ENCODE data around the gene SERPINA1.
"Not testable (repeated sequence)": the region's sequence is repeated elsewhere in the genome, so short reads cannot be mapped to it uniquely, and the experiment has no call there.

The SERPINA1 gene

DNA sequence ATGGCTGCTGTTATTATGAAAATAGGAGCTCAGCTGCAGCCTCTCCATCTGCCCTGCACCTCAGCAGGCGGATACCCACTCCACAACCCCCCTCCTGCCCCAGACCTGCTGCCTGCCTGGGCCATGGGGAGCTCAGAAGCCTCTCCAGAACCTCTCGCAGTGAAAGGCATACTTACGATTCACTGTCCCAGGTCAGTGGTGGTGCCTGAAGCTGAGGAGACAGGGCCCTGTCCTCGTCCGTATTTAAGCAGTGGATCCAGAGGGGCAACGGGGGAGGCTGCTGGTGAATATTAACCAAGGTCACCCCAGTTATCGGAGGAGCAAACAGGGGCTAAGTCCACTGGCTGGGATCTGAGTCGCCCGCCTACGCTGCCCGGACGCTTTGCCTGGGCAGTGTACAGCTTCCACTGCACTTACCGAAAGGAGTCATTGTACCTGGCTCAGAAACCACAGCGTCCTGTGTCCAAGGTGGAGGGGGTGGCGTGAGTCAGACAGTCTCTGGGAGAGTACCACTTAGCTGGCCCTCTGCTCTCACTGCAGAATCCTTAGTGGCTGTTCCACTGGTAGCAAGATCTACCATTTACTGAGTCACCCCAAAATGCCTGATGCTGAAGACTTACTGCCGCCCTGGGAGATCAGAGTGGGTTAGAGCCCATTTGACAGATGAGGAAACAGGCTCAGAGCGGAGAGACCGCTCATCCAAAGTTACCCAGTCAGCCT lies at the start of gene SERPINA1:
TSS of gene SERPINA1 (minus strand) at position 219 of the 720 bp plus-strand sequence. CDS start 5,365 bp downstream, outside the sequence.
- DNase-seq (ENCODE audit: low spot score) = no peak

DNA sequence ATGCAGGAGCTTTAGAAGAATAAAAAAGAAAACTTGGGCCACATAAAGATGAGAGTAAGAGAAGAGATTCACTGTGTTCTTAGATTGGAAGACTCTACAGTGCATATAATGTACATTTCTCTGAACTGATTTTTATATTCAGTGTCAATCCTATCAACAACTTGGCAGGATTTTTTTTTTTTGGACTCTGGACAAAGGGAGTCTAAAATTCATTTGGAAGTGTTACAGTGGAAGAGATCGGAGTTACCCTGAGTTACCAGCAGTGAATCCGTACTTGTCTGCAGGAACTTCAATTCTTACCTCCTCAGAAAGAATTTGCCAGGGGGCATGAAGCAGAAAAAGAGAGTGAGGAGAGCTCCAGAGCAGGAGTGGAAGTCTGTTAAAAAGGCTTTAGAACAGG lies 40.2 kb upstream of the SERPINA1 start:
- DNase-seq (ENCODE audit: low spot score) = no peak

DNA sequence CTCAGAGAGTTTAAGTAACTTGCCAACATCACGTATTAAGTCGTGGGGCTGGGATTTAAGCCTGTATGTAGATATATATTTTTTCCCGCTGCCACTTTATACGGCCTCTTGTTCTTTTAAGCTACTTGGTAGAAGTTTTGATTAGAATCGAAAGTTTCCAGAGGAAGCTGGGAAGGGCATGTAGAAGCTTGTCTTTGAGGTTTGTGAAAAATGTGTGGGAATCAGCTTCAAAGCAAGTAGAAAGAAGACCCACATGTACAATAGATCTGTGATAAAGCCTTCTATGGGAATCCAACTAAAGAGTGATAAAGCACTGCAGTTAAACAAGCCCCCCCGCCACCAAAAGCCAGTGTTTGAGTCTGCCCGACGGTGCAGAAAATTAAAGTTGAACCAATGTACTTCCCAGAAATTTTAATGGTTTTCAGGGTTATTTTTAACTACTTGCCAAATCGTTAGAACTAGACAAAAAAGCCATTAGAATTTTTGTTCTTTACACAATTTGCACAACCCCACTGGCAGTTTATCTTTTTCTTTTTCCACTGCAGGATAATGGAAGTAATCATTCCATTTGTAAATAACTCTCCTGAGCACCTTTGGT lies 38.7 kb upstream of the SERPINA1 start:
- no peak for DNase-seq (ENCODE audit: low spot score)

DNA sequence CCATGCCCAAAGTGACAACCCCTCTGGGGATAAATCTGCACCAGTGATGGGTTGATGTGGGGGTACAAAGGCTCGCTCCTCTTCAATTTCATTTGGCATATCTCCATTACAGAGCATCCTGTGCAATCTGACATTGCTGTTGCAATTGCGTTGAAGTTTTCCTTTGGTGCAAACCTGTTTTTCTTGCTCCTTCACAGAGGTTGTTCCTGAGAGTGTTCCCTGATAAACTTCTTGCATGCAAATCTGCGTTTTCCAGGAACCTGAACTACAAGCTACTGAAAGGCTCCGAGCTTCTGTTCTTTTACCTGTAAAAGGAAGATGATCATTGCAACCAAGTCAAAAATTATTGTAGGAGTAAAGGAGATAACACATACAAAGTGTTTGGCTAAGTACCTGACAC lies 38.1 kb upstream of the SERPINA1 start:
- no peak for DNase-seq (ENCODE audit: low spot score)

DNA sequence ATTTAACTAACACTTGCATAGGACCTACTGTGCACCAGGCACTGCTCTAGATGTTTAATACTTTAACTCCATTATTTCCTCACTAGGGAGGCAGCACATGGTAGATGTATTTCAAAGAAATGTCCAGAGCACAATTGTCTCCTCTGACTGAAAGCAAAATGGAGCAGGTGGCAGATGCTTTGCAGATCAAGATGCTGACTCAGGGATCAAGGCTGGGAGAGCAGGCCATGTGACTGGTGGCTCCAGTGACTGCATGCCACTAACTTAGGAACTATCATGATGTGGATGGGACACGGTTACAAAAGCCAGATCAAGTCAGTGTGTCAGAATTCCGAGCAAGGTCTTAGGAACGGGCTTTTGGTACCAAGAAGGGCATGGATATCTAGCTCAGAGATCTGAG lies 36.0 kb upstream of the SERPINA1 start:
- no peak for DNase-seq (ENCODE audit: low spot score)

DNA sequence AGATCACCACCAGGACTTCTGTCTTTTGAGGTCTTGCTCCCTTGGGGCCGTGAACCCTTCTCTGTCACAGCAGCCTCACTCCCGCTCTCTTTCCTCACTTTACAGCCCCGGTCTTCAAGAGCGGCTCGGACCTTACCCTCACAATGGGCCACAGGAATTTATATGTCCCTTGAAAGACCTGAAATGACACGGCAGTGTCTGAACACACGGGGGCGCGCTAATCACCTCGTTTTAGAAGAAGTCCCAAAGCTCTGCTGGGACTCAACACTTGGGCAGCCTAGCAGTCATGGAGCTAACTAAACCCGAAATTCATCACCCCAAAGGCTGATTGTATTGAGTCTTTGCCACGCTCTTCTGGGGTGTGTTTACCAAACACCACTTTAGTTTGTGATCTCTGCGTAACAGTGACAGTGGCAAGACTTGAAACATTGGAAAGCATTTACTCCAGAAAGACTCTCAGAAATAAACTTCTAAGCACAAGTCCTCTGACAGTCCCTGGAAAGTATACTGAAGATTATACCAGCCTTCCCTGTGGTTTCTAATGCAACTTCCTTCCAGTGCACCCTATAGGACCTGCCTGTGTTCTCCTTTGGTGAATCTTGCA lies 35.2 kb upstream of the SERPINA1 start:
- DNase-seq (ENCODE audit: low spot score) = peak; percentile 33

DNA sequence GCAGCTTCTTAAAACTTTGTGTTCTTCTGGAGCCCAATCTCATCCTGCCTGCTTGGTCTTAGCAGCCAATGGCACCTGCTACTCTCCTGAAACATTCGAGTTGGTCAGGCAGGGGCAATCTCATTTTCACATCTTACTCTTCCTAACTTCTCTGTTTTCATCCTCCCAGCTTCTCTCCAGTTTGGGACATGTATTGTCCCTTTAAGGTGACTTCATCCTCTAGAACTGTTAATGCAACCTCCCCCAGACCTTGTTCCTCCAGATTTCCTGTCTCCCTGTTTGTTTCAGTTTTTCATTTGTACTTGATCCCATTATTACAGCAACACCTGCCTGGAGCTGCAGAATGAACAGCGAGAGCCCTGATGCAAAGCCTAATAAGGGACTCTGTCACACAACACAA lies 32.9 kb upstream of the SERPINA1 start:
- no peak for DNase-seq (ENCODE audit: low spot score)

DNA sequence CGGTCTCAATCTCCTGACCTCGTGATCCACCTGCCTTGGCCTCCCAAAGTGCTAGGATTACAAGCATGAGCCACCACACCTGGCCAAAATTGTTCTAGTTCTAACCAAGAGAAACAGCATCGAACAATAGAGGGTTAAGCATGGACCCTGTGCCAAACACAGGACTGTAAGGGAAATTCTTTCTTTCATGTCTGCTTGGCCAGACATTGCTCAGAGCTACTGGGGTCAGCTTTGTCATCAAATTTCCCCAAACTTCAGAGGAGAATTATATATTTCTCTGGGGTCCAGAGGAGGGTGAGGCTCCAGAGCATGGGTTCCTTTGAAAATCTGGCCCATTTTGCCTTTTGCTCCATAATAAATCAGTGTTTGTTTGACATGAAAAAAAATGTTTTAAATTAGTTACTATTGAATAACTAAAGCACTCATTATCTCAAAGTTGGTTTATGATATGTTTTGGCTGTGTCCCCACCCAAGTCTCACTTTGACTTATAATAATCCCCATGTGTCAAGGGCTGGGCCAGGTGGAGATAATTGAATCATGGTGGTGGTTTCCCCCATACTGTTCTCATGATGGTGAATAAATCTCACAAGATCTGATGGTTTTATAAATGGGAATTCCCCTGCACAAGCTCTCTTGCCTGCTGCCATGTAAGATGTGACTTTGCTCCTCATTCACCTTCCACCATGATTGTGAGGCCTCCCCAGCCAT lies 29.2 kb upstream of the SERPINA1 start:
- DNase-seq (ENCODE audit: low spot score) = not testable (repeated sequence)

DNA sequence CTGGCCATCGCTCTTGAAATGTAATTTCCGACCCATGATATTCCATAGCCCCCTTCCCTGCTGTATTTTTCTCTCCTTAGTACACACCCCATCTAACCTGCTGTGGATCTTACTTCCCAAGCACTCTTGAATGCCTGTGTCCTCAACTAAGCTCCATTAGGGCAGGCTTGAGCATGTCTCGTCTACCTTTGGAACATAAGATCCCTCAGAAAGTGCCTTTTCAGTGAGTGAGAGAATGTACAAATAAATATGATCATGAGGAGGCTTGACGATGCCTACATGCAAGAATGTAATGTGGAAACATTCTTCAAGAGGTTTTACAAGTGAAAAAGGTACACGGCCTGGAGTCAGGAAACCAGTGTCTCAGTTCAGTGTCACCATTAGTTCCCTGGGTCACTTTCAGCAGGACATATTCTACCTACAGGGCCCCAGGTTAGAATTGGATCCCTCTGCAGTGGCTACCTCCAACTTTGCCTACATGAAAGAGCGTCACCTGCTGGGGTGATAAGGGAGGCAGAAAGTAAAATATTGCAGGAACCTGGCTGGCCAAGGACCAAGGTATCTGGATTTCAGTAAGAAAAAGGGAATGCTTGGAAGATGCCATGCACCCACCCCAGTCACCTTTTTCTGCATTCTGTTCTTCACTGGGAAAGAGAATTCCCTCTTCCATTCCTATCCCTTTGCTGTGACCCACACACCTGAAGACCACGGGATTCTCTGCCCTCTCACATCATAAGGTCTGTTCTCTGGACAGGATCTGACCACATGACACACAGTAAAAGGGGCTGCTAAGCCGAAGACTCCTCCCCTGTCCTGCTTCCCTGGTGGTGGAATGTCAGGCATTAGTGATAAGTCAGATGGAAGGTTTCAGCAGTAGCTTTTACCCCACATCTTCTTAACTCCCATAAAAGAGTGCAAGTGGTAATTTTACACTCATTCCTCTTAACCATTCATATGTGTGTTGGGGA lies 24.6 kb upstream of the SERPINA1 start:
- no peak for DNase-seq (ENCODE audit: low spot score)

DNA sequence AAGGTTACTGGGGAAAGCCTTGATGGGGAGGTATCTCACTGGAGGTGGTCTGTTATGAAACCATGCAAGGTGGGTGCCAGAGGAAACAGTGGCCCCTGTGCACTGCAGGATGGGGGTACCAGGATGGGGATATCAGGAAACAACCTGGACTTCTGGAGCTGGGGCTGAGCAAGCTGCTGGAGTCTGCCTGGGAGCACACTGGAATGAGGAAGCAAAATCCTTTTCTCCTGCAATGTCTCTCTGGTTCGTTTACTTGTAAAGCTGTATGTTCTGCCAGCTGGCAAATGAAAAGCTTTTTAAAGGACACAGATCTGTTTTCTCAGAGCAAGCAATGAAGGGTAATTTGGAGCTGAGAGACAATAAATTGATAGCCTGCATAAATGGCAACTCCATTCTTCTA lies 23.2 kb upstream of the SERPINA1 start:
- no peak for DNase-seq (ENCODE audit: low spot score)

DNA sequence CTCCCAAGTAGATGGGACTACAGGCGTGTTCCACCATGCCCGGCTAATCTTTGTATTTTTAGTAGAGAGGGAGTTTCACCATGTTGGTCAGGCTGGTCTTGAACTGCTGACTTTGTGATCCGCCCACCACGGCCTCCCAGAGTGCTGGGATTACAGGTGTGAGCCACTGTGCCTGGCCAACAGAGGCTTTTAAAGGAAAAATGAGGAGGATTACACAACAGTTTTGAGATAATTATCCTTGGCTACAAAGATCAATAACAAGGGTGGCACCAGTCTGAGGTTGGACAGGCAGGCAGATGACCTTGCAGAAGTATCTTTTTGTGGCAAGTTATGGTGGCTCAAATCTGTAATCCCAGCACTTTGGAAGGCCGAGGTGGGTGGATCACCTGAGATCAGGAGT lies 21.0 kb upstream of the SERPINA1 start:
- DNase-seq (ENCODE audit: low spot score) = not testable (repeated sequence)

DNA sequence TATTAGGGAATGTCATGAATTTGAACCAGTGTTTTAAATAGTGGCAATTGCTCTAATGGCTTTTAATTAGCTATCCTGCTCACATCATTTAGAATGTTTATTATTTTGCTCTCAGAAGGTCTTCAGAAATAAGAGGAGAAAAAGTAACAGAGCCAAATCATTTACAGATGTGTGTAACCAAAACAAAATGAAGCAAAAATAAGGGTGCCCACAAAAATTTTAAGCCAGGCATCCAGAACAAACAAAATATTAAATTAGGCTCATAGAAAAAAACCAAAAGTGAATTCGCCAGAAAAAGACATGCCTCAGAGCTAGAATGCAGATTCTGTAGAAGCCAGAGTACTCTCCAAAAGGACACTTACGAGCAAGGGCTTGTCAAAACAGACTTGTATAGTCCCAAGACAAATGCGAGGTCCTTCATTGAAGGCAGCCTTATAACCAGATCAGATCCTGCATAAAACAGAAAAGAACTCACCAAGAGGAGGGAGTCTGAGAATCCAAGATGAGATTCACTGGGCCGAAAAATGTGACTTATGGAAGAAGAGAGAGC lies 20.2 kb upstream of the SERPINA1 start:
- DNase-seq (ENCODE audit: low spot score) = no peak

DNA sequence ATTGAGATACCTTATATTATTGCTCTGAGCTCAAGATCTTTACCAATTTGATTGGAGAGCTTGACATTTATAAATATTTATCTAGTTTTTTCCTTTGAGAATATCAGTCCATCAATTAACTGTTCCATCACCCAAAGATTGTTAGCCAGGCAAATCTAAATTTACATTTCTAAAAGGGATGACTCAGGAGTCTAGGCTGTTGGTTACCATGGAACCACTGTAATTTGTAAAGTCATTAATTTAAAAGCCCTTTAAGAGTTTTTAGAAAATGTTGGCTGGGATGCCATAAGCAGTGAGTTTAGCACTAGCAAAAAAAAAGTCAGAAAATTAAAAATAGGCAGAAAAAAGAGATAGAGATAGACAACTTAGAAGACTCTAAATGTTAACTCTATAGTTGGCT lies 19.5 kb upstream of the SERPINA1 start:
- DNase-seq (ENCODE audit: low spot score) = peak; percentile 13

DNA sequence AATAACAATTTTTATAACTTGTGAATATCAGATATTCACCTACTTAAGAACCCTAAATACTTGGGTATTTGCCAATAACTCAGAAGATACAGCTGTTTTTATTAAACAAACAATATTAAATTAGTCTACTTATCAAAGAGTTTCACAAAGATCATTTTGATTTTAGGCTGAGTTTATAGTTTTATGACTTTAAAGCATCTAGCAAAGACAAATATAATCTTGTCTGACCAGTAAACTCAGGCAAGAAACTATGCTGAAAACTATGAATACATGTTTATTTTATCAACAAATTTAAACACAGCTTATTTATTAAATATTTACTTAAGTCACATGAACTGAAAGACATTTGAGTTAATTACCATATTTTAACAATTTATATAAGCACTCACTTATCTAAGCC lies 18.5 kb upstream of the SERPINA1 start:
- no peak for DNase-seq (ENCODE audit: low spot score)

DNA sequence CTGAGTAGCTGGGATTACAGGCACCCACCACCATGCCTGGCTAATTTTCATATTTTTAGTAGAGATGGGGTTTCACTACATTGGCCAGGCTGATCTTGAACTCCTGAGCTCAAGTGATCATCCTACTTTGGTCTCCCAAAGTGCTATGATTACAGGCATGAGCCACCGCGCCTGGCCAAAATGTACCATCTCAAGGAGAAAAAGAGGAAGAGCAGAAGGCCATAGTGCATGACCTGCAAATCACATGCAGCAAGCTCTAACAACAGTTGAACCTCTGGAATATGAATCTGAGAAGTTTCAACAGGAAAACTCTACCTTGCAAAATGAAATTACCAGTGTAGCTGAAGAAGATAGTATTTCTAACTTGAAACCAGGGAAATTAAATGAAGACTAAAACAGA lies 17.1 kb upstream of the SERPINA1 start:
- no peak for DNase-seq (ENCODE audit: low spot score)

DNA sequence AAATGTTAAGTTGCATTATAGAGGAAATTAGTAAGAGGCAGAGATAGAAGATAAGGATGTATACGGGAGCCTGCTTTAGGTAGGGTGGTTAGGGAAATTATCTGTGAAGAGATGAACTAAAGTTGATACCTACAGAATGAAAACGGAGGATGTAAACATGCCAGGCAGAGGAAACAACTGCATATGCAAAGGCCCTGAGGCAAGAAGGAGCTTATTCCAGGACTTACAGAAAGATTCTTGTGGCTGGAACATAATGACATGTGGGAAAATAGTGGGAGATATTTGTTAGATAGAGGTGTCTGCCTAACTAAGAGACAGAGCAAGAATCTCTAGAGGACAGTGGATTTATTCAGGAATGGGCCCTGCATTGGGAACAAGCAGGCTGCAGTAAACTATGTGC lies 16.2 kb upstream of the SERPINA1 start:
- no peak for DNase-seq (ENCODE audit: low spot score)

DNA sequence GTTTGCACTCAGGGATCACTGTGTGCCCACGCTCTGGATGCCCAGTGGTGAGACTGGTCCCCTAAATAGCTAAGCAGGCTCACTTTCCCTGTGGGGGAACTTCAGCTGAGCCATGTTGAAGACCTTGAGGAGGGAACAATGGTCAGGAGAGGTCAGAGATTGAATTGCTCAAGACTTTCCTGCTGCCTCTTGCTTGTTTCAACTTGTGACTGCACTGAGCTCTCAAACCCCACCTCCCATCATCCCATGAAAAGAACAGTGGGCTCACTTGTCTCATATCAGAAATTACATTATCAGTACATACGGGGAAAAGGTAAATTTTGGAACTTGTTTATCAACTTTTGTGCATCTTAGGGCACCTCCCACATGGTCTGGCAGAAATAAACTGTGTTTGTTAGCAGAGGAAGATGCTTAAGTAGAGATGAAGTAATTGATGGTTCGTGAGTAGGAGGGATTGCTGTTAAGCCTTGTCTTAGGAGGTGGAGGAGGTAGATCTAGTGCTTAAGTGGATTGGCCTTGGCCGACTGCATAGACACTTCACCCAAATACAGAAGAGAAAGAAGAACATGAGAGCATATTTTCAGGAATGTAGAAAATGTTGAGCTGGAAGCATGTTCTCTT lies 15.0 kb upstream of the SERPINA1 start:
- DNase-seq (ENCODE audit: low spot score) = no peak

DNA sequence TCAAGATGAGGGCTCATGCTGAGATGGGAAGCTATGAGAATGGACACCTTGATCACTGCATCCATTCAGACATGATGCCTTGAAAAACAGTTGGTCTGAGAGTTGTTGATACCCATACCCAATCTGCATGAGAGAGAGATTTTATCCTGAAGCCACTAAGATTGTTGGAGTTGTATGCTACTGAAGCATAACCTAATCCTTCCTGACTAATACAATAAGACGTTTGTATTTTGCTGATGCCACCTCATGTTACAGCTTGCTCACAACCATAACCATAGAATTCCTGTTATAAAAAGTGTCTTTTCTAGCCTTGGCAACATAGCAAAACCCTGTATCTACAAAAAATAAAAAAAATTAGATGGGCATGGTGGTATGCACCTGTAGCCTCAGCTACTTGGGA lies 12.7 kb upstream of the SERPINA1 start:
- no peak for DNase-seq (ENCODE audit: low spot score)

DNA sequence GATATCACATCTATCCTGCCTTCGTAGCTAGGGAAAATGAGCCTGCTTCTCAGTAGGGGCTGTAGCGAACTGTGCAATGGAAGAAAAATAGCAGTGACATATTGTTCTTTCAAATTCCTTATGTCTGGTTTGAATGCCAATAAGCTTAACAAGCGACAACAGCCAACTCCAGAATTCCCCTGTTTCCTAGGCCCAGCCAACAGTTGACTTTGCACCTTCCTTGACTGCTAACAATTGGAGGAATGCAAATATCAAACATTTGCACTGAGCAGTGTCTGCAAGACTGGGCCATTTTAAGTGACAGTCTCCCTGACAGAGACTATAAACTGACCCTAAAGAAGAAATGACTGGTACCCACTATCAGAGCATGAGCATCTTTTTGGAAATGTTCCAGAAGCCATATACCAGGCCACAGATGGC lies 12.0 kb upstream of the SERPINA1 start:
- no peak for DNase-seq (ENCODE audit: low spot score)

DNA sequence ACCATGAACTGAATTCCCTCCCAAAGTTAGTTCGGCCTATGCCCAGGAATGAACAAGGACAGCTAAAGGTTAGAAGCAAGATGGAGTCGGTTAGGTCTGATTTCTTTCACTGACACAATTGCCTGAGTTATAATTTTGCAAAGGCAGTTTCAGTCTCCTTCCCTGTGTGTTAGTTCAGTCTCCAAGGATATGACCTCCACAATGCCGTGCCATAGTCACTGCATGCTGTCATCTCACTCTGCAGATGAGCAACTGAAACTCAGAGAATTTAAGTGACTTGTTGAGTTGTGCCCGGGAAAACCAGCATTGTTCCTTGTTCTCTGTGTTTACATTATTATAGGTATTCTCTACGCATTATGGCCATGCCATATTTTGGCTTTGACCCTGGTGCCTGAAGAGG lies 10.1 kb upstream of the SERPINA1 start:
- no peak for DNase-seq (ENCODE audit: low spot score)

DNA sequence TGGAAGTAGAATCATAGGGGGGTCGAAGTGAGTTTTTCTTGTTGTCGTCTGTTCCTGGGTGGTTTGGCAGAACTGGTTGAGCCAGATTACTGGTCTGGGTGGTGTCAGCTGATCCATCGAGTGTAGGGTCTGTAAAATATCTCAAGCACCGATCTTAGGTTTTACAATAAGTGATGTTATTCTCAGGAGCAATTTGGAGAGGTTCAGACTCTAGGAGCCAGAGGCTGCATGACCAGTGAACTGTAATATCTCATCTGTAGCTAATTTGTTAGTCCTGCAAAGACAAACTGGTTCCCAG lies 9.7 kb upstream of the SERPINA1 start:
- no peak for DNase-seq (ENCODE audit: low spot score)
